Kidney epithelial cell (primary cell): ENCODE data around the gene MAN1B1. TPM values are rescaled to one million over a fixed set of nuclear protein-coding genes. Genes with fewer than 3 reads are reported as not detected.
A peak's percentile ranks its signal among the peaks of the same experiment; 100 is the strongest.

Experiments used
- DNase-seq: peaks from one replicate; pipeline ENCODE4 v3.0.0-alpha.2; 2010; ENCODE audit warnings: low read depth
- H3K27me3 ChIP-seq: 2 replicates; pipeline ENCODE4 v1.6.0; 2011; ENCODE audit warnings: low read length; ENCODE audit not compliant: control insufficient read depth, insufficient read depth
- H3K36me3 ChIP-seq: 2 replicates; pipeline ENCODE4 v1.5.1; 2011; ENCODE audit warnings: low read length; ENCODE audit not compliant: control insufficient read depth, insufficient read depth
- H3K4me3 ChIP-seq: 2 replicates; pipeline ENCODE4 v1.5.1; 2011; ENCODE audit warnings: low read depth, mild to moderate bottlenecking, control low read depth, low read length
- CTCF ChIP-seq: IDR thresholded peaks from 2 replicates; pipeline ENCODE4 v1.5.1; 2011; ENCODE audit warnings: mild to moderate bottlenecking, moderate library complexity, low read length, control low read depth, inconsistent platforms; ENCODE audit not compliant: insufficient read depth, poor library complexity, severe bottlenecking
- total RNA-seq: library from RNA; depleted of rRNA; stranded (reverse); fragments of >200 nt; gene quantifications from 2 replicates; pipeline ENCODE4 v1.2.3, GENCODE V29; 2015

Gene MAN1B1
- total RNA-seq, 1 donor from 2014 or later, result 76.8 TPM

GRCh38 chr9:137150617-137151457, 64.1 kb downstream of the MAN1B1 start:
- no peak for DNase-seq

GRCh38 chr9:137152844-137153405, 66.1 kb downstream of the MAN1B1 start:
- TF ChIP-seq CTCF, result no peak

More at GRCh38 chr9:137150617-137151457, 64.1 kb downstream of the MAN1B1 start:
- Histone ChIP-seq H3K4me3 (no peak overlapping the region), H3K27me3 (peaks cover 37% of the 10 kb centered on the region), H3K36me3 (no peaks in the 10 kb centered on the region)
- TF ChIP-seq CTCF, result no peak

GRCh38 chr9:137156567-137157375, 70.0 kb downstream of the MAN1B1 start:
- DNase-seq, result no peak
- Histone ChIP-seq H3K36me3 (no peaks in the 10 kb centered on the region), H3K4me3 (peak overlapping the region; percentile 13), H3K27me3 (peaks cover 62% of the 10 kb centered on the region)
- no peak for TF ChIP-seq CTCF

More at GRCh38 chr9:137152844-137153405, 66.1 kb downstream of the MAN1B1 start:
- no peak for DNase-seq
- Histone ChIP-seq H3K4me3 (no peak overlapping the region), H3K27me3 (peaks cover 39% of the 10 kb centered on the region), H3K36me3 (no peaks in the 10 kb centered on the region)

- H3K27me3 ChIP-seq, result peaks cover 72% of the 10 kb centered on the region
These were observed 71.0 kb downstream of the MAN1B1 start for GRCh38 chr9:137157618-137158415.

More at GRCh38 chr9:137157618-137158415, 71.0 kb downstream of the MAN1B1 start:
- no peak for TF ChIP-seq CTCF
- Histone ChIP-seq H3K4me3 (no peak overlapping the region), H3K36me3 (no peaks in the 10 kb centered on the region)
- DNase-seq, result no peak
